Mesenchymal stem cell (in vitro differentiated cells and primary cell): ENCODE data around the gene CTNNA1.

Source experiments
- DNase-seq: peaks from one replicate; pipeline ENCODE4 v3.0.0-alpha.2; 2013
- H2AFZ ChIP-seq: one replicate; pipeline ENCODE4 v1.6.1; 2013; ENCODE audit warnings: low read depth, mild to moderate bottlenecking, control low read depth, inconsistent platforms, low read length, moderate library complexity
- H2AK5ac ChIP-seq: 2 replicates; pipeline ENCODE4 v1.6.1; 2013; ENCODE audit warnings: low read length, moderate library complexity, mild to moderate bottlenecking, inconsistent platforms; ENCODE audit not compliant: severe bottlenecking
- H2BK120ac ChIP-seq: one replicate; pipeline ENCODE4 v1.6.1; 2013; ENCODE audit warnings: low read depth, mild to moderate bottlenecking, inconsistent platforms, low read length, moderate library complexity
- H2BK12ac ChIP-seq, 2 experiments: one replicate each; pipeline ENCODE4 v1.6.1; 2013; ENCODE audit warnings: inconsistent platforms in 2 of 2, low read length in 2 of 2, mild to moderate bottlenecking in 2 of 2, moderate library complexity in 2 of 2, control low read depth in 1 of 2
- H2BK15ac ChIP-seq: one replicate; pipeline ENCODE4 v1.6.1; 2013; ENCODE audit warnings: mild to moderate bottlenecking, low read depth, inconsistent platforms; ENCODE audit not compliant: poor library complexity, severe bottlenecking
- H2BK5ac ChIP-seq: 2 replicates; pipeline ENCODE4 v1.6.1; 2013; ENCODE audit warnings: low read depth, mild to moderate bottlenecking, low read length, control low read depth, inconsistent platforms; ENCODE audit not compliant: poor library complexity, severe bottlenecking
- H3K14ac ChIP-seq, 2 experiments: one replicate each; pipeline ENCODE4 v1.6.1; 2013; ENCODE audit warnings: inconsistent platforms in 2 of 2, low read length in 2 of 2, control low read depth in 1 of 2, mild to moderate bottlenecking in 1 of 2, moderate library complexity in 1 of 2
- H3K18ac ChIP-seq, 2 experiments: one replicate each; pipeline ENCODE4 v1.6.1; 2013; ENCODE audit warnings: inconsistent platforms in 2 of 2, low read length in 2 of 2, control low read depth in 1 of 2, low read depth in 1 of 2, mild to moderate bottlenecking in 1 of 2
- H3K23ac ChIP-seq, 2 experiments: one replicate each; pipeline ENCODE4 v1.6.1; 2013; ENCODE audit warnings: inconsistent platforms in 2 of 2, low read length in 2 of 2, mild to moderate bottlenecking in 2 of 2, moderate library complexity in 2 of 2, control low read depth in 1 of 2
- H3K27ac ChIP-seq: 2 replicates; pipeline ENCODE4 v1.5.1; 2013; ENCODE audit warnings: mild to moderate bottlenecking, moderate library complexity, low read length, control low read depth, inconsistent platforms; ENCODE audit not compliant: poor library complexity, severe bottlenecking
- H3K27me3 ChIP-seq, 2 experiments: 2 replicates each; pipeline versions ENCODE4 v1.6.1 to v1.7.0; 2013; ENCODE audit warnings: low read length in 2 of 2, mild to moderate bottlenecking in 2 of 2, moderate library complexity in 2 of 2, control low read depth in 1 of 2, inconsistent platforms in 1 of 2; ENCODE audit not compliant: control insufficient read depth in 1 of 2, insufficient read depth in 1 of 2
- H3K36me3 ChIP-seq, 2 experiments: 2 replicates each; pipeline versions ENCODE4 v1.6.1 to v1.7.0; 2013; ENCODE audit warnings: low read length in 2 of 2, control low read depth in 1 of 2, inconsistent platforms in 1 of 2, low read depth in 1 of 2, mild to moderate bottlenecking in 1 of 2; ENCODE audit not compliant: insufficient read depth in 2 of 2, control insufficient read depth in 1 of 2
- H3K4ac ChIP-seq, 2 experiments: one replicate each; pipeline ENCODE4 v1.6.1; 2013; ENCODE audit warnings: inconsistent platforms in 2 of 2, low read length in 2 of 2, mild to moderate bottlenecking in 2 of 2, moderate library complexity in 2 of 2, control low read depth in 1 of 2, low read depth in 1 of 2
- H3K4me1 ChIP-seq: 2 replicates; pipeline ENCODE4 v1.6.1; 2013; ENCODE audit warnings: low read depth, low read length, control low read depth; ENCODE audit not compliant: control insufficient read depth, insufficient read depth
- H3K4me2 ChIP-seq: 2 replicates; pipeline ENCODE4 v1.6.1; 2013; ENCODE audit warnings: low read length, mild to moderate bottlenecking, inconsistent platforms; ENCODE audit not compliant: poor library complexity, severe bottlenecking
- H3K4me3 ChIP-seq, 2 experiments: 2 replicates each; pipeline versions ENCODE4 v1.5.1 to v1.7.0; 2013; ENCODE audit warnings: low read length in 2 of 2, mild to moderate bottlenecking in 2 of 2, control low read depth in 1 of 2, low read depth in 1 of 2; ENCODE audit not compliant: insufficient read depth in 1 of 2
- H3K79me1 ChIP-seq: replicated peaks from 2 replicates; pipeline ENCODE4 v1.6.1; 2013; ENCODE audit warnings: mild to moderate bottlenecking, control low read depth, low read length, inconsistent platforms; ENCODE audit not compliant: poor library complexity, severe bottlenecking
- H3K9ac ChIP-seq: 2 replicates; pipeline ENCODE4 v1.7.0; 2013; ENCODE audit warnings: mild to moderate bottlenecking, low read length, moderate library complexity
- H3K9me3 ChIP-seq: 2 replicates; pipeline ENCODE4 v1.7.0; 2013; ENCODE audit warnings: mild to moderate bottlenecking, low read length; ENCODE audit not compliant: control insufficient read depth
- H4K8ac ChIP-seq: one replicate; pipeline ENCODE4 v1.6.1; 2013; ENCODE audit warnings: inconsistent platforms, mild to moderate bottlenecking, low read length, moderate library complexity
- H4K91ac ChIP-seq: one replicate; pipeline ENCODE4 v1.6.1; 2013; ENCODE audit warnings: mild to moderate bottlenecking, low read length, inconsistent platforms
- WGBS: methylation state at CpG from one replicate; pipeline ENCODE4 v1.1.7; 2013; ENCODE audit warnings: mixed read lengths; 5-methylcytosine and 5-hydroxymethylcytosine counted together

The CTNNA1 gene

DNA sequence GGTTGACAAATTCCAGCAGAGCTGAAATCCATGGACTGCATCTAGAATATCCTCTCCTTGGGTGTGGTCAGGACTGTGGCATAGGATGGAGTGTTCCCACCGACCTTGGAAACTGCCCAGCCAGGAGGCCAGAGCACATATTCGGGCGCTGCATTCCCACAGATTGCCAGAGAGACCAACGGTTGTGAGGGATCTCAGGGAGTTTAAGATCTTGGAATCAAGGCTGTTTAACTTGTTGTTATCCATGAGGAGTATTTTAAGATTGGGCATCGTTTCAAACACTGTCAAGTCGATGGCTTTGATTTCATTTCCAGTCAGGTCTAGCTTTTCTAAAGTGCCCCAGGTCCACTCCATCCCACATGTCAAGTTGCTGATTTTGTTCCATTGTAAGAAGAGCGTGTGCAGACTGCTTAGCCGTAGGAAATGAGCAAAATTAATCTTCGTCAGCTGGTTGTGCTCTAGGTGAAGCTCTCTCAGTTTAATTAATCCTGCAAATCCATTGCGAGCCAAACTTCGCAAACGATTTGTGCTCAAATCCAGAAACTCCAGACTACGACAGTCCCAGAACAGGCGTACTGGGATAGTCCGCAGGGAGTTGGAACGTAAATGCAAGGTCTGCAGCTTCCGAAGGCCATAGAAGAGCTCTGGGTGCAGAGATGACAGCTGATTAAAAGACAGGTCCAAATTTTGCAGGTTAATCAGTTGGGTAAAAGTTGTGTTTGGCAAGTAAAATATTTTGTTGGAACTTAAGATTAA is 120.4 kb downstream of the CTNNA1 start:
- Histone ChIP-seq H3K18ac (no peak overlapping the region), H3K36me3 (peaks cover 0 to 9% of the 10 kb centered on the region in 2 experiments), H3K27ac (no peak overlapping the region), H4K91ac (no peak overlapping the region), H3K4me2 (no peak overlapping the region), H4K8ac (no peak overlapping the region), H3K27me3 (no peaks in the 10 kb centered on the region), H2AFZ (no peak overlapping the region), H2BK15ac (no peak overlapping the region), H3K4me1 (peaks cover 10% of the 10 kb centered on the region), H3K9me3 (no peaks in the 10 kb centered on the region), H3K9ac (no peak overlapping the region), H3K79me1 (peaks cover 15% of the 10 kb centered on the region), H2BK12ac (no peak overlapping the region), H3K23ac (no peak overlapping the region), H3K4ac (no peak overlapping the region), H2BK120ac (no peak overlapping the region), H2BK5ac (no peak overlapping the region), H3K4me3 (peak overlapping the region in 1 of 2 experiments; percentile 13), H3K14ac (no peak overlapping the region), H2AK5ac (no peak overlapping the region)
- 95% methylated on average over 17 of the region's 17 CpGs for WGBS
- no peak for DNase-seq

DNA sequence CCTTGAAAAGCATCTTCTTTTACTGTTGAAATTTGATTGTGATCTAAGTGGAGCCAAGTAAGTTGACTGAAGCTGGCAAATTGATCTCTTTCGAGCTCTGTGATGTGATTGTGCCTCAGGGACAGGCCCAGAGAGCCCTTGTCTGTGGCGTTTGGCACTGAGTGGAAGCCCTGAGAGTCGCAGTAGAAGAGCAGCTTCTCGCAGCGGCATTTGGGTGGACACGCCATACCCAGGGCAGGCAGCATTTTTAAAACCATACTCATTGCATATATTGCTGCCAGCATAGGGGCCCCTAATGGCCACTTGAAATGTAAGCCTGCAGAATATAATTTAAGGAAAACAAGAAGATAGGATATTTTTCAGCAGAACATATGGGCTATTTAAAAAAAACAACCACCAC is 121.0 kb downstream of the CTNNA1 start:
- Histone ChIP-seq H3K27me3 (no peaks in the 10 kb centered on the region), H2BK5ac (no peak overlapping the region), H3K23ac (no peak overlapping the region), H3K4me3 (peak overlapping the region in 1 of 2 experiments; percentile 57), H3K79me1 (peaks cover 16% of the 10 kb centered on the region), H3K4me1 (peaks cover 11% of the 10 kb centered on the region), H4K91ac (peak overlapping the region; percentile 46), H3K4me2 (no peak overlapping the region), H3K4ac (no peak overlapping the region), H2BK120ac (no peak overlapping the region), H3K9me3 (no peaks in the 10 kb centered on the region), H2AK5ac (no peak overlapping the region), H3K18ac (no peak overlapping the region), H2AFZ (no peak overlapping the region), H2BK15ac (no peak overlapping the region), H3K9ac (peak overlapping the region; percentile 77), H2BK12ac (no peak overlapping the region), H3K27ac (no peak overlapping the region), H4K8ac (no peak overlapping the region), H3K36me3 (peaks cover 0 to 9% of the 10 kb centered on the region in 2 experiments), H3K14ac (peak overlapping the region in 1 of 2 experiments; percentile 74)
- 89% methylated on average over 6 of the region's 6 CpGs for WGBS
- no peak for DNase-seq

DNA sequence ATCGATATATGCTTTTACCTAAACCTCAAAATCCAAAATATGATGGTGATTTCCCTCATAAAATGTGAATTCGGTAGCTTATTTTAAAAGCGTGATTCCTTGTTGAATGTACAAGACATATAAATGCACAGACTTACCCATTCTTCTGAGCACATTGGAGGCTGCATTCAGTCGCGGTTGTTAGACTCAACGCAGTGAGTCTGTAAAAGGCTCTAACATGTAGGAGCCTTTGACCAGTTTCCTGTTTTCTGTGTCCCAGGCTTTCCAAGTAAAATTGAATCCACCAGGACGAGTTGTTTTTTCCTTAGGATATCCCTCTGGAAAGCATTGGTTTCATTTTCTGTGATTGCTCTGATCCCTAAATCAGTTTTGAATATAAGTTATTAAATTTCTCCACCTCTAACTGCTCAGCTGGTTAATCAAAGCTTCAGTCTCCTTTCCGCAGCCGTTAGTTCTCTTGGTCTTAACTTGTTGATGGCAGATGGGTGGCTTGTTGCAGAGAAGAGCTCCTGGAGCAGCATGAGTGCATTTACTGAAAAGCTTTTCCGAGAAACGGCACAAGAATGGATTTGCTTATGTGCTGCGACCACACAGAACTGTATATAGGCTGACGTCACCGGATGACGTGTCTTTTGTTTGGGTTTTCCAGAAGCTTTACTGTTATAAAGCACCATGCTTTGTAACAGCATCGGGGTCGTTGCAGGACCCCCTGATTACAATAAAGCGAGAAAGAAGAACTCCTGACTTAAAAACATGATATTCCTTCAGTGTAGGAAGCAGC is 121.7 kb downstream of the CTNNA1 start, which contains the start of gene LRRTM2:
Gene LRRTM2 (minus strand): TSS at position 565 of the 781 bp plus-strand sequence. CDS start 424 bp downstream, at position 141.
- no peak within 1 kb of the TSS for H3K4ac ChIP-seq
- H2BK5ac ChIP-seq, result no peak within 1 kb of the TSS
- no peak within 1 kb of the TSS for H2BK15ac ChIP-seq
- H2BK12ac ChIP-seq, result no peak within 1 kb of the TSS
- no peaks in the 10 kb centered on the region for H3K9me3 ChIP-seq
- H3K27ac ChIP-seq, result no peak within 1 kb of the TSS
- no peak within 1 kb of the TSS for H3K18ac ChIP-seq
- H3K23ac ChIP-seq, result no peak within 1 kb of the TSS
- no peak within 1 kb of the TSS for H4K8ac ChIP-seq
- H3K36me3 ChIP-seq, result peaks cover 0 to 9% of the 10 kb centered on the region in 2 experiments
- peak; percentile 92 for DNase-seq
- no peak within 1 kb of the TSS for H2BK120ac ChIP-seq
- peaks cover 17% of the 10 kb centered on the region for H3K79me1 ChIP-seq
- 78% methylated on average over 17 of the region's 18 CpGs for WGBS
- no peak within 1 kb of the TSS for H2AFZ ChIP-seq
- peak within 1 kb of the TSS in 1 of 2 experiments; percentile 57 for H3K4me3 ChIP-seq
- H3K4me1 ChIP-seq, result peaks cover 11% of the 10 kb centered on the region
- H3K14ac ChIP-seq, result peak within 1 kb of the TSS in 1 of 2 experiments; percentile 74
- H3K4me2 ChIP-seq, result peak within 1 kb of the TSS; percentile 31
- peak within 1 kb of the TSS; percentile 46 for H4K91ac ChIP-seq
- no peak within 1 kb of the TSS for H2AK5ac ChIP-seq
- peak within 1 kb of the TSS; percentile 77 for H3K9ac ChIP-seq
- no peaks in the 10 kb centered on the region for H3K27me3 ChIP-seq

DNA sequence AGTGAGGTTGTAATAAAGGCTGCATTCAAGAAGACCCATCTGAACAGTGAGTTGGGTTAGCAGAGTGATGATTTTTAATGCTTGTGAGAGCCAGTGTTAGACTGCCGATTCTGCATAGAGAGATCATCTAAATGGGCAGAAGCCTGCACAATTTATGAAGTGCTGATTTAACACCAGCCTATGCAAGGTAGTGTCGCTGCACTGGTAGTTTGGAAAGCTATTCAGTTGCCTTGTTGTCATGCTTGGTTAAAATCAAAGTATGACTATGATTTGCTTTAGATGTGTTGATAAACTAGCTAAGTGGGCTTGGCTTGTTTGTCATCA is 122.3 kb downstream of the CTNNA1 start:
- H3K4ac ChIP-seq, result no peak overlapping the region
- no peak overlapping the region for H2AFZ ChIP-seq
- H2BK120ac ChIP-seq, result no peak overlapping the region
- H3K4me1 ChIP-seq, result peaks cover 11% of the 10 kb centered on the region
- H3K14ac ChIP-seq, result no peak overlapping the region
- H3K23ac ChIP-seq, result no peak overlapping the region
- H3K4me2 ChIP-seq, result no peak overlapping the region
- H2BK5ac ChIP-seq, result no peak overlapping the region
- WGBS, result 89% methylated on average over 2 of the region's 2 CpGs
- H2BK12ac ChIP-seq, result no peak overlapping the region
- H3K9me3 ChIP-seq, result no peaks in the 10 kb centered on the region
- no peak overlapping the region for H2BK15ac ChIP-seq
- no peak overlapping the region for H4K8ac ChIP-seq
- DNase-seq, result no peak
- H3K27me3 ChIP-seq, result no peaks in the 10 kb centered on the region
- no peak overlapping the region for H2AK5ac ChIP-seq
- peaks cover 17% of the 10 kb centered on the region for H3K79me1 ChIP-seq
- peak overlapping the region in 1 of 2 experiments; percentile 57 for H3K4me3 ChIP-seq
- H3K27ac ChIP-seq, result no peak overlapping the region
- peaks cover 0 to 9% of the 10 kb centered on the region in 2 experiments for H3K36me3 ChIP-seq
- H4K91ac ChIP-seq, result no peak overlapping the region
- H3K18ac ChIP-seq, result no peak overlapping the region
- peak overlapping the region; percentile 77 for H3K9ac ChIP-seq
